ENCODE results near the gene CYBC1.
A peak's percentile ranks its signal among the peaks of the same experiment; 100 is the strongest.
"Not testable (repeated sequence)": the region's sequence is repeated elsewhere in the genome, so short reads cannot be mapped to it uniquely, and the experiment has no call there.

The CYBC1 gene

DNA sequence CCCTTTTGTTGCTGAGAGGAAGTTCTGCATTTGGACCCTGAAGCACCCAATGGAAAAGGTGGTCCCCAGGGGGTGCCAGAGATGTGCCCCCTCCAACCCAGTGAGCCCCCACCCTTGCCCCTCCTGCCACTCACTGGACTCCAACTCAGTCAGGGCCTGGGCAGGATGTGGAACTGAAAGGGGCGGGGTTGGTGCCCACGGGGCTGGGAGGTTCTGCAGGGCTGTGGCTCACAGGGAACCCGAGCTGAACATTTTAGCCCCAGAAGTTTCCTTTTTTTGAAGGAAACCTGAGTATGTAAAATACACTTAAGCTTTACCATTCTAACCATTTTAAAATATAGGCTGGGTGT is 16.4 kb downstream of the CYBC1 start:
- DNase-seq (ENCODE audit: low read depth in 2 of 2) = no peak

DNA sequence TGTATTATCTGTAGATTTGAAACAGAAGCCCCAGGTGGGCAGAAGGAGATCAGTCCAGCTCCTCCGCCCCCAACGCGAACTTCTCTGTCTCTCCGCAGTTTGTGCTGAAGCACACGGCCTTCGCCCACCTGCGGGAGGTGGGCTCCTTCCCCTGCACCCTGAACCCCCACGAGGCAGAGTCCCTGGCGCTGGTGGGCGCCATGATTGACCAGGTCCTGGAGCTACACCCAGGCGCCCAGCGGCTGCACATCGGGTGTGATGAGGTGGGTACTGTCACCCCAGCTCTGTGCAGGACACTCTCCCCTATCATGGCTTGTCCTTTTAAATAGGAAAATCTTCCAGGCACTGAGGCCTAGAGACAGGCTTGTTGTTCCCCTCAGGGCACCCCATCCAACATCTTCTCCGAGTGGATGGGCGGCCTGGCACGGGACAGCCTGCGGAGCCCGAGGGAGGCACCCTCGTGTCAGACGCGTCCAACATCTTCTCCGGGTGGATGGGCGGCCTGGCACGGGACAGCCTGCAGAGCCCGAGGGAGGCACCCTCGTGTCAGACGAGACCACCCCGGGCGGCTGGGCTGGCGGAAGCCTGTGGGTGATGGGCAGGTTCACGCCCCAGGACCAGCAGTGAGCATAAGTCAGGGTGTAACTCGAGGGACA is 16.9 kb downstream of the CYBC1 start:
- DNase-seq (ENCODE audit: low read depth in 2 of 2) = no peak

DNA sequence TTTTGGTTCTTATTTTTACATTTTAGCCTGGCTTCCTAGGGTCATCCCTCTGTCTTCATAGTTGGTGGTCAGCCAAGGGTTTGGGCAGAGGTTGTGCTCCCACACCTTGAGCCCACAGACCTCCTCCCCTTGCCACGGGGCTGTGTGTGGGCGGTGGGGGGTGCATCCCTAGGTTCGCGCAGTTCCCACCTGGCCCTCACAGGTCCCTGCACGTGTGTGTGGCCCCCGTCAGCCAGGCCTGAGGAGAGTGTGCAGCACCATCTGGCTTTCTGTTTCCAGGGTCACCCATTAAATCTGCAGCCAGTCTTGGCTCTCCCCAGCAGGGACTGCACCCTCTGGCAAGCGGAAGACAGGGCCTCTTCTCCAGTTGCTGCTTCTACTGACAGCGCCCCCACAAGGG is 18.5 kb downstream of the CYBC1 start:
- DNase-seq (ENCODE audit: low read depth in 2 of 2) = no peak

DNA sequence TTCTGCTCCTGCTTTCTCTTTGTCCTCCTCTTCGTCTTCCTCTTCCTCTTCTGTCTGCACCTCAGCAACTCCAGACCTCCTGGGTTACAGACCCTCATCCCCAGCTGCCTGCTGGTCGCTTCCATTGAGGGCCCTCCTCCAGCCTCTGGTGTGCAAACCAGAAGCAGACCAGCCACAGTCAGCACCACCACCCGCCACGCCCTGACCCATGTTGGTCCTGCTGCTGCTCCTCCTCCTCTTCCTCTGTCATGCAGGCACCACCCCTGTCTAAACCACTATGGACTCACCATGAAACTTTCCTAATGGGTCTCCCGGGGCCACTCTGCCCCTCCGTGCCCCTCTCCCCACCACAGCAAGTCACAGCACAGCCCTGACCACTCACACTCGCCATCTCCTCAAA is 20.7 kb downstream of the CYBC1 start:
- DNase-seq (ENCODE audit: low read depth in 2 of 2) = no peak

DNA sequence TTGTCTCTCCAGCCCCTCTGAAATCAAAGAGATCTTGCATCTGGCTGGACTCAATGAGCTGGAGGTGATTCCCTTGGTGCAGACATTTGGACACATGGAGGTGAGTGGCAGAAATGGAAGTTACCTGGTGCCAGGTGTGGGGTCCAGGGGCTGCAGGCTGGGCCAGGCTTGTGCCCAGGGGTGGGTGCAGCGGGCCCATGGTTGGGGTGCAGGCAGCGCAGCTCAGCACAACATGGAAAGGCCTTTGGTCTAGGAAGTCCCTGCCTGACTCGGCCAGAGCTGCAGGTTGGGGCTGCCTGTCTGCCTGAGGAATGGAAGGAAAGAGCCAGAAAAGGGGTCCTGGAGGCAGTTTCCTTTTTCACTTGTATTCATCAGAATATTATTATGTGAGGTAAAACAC is 22.0 kb downstream of the CYBC1 start:
- no peak for DNase-seq (ENCODE audit: low read depth in 2 of 2)

DNA sequence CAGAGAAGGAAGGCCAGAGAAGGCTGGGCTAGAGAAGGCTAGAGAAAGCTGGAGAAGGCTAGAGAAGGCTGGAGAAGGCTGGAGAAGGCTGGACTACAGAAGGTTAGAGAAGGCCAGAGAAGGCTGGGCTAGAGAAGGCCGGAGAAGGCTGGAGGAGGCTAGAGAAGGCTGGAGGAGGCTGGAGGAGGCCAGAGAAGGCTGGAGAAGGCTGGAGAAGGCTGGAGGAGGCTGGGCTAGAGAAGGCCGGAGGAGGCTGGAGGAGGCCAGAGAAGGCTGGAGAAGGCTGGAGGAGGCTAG is 25.7 kb downstream of the CYBC1 start:
- DNase-seq (ENCODE audit: low read depth in 2 of 2) = no peak

DNA sequence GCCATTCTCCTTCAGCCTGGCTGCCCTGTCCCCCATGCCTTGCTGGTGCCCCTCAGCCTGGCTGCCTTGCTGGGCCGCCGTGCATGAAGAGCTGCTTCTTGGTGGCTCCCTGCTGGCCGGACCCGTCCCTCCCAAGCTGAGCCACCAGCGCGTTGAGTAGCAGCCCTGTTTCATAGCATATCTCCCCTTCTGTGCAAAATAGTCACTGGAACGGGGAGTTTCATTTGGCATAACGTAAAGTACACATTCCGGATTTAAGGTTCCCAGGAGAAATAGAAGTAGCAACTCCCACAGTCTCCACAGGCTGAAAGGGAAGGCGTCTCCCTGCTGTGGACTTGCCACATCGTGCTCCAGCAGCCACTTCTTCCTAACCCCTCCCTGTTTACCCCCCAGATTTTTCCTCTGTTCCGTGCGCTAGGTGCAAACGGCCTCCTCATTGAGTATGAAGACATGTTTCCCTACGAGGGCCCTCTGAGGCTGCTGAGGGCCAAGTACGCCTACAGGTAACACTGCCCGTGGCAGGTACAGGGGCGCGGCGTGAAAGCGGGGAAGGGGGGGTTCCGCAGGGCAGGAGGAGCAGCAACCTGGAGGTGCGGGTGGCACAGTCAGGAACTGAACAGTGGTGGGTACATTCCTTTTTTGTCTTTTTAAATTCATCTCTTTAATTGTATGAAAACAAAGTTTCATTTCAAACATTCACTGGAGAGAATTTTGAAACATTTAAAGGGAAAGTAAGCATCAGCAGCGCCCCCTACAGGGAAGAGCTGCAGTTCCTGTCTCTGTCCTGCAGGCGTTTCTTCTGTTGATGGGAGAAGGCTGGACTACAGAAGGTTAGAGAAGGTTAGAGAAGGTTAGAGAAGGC is 26.3 kb downstream of the CYBC1 start:
- peak; percentile 47 to 50 for DNase-seq (ENCODE audit: low read depth in 2 of 2)

DNA sequence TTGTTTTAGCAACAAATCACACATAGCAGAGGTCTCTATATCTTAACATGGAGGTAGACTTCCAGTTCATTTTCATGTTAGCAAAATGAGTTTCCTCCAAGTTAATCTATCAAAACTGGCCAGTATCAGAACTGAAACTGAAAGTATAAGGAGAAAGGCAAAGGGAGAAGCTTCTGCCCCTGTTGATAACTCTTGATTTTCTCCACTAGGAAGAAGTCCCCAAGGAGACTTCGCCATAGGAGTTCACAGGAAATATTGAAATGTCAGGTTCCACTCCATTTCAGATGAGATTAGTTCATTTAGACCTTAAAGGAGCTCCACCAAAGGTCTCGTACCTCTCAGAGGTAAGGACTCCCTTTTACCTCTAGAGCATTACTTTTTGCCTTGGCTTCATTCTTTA is 31.0 kb downstream of the CYBC1 start:
- no peak for DNase-seq (ENCODE audit: low read depth in 2 of 2)

DNA sequence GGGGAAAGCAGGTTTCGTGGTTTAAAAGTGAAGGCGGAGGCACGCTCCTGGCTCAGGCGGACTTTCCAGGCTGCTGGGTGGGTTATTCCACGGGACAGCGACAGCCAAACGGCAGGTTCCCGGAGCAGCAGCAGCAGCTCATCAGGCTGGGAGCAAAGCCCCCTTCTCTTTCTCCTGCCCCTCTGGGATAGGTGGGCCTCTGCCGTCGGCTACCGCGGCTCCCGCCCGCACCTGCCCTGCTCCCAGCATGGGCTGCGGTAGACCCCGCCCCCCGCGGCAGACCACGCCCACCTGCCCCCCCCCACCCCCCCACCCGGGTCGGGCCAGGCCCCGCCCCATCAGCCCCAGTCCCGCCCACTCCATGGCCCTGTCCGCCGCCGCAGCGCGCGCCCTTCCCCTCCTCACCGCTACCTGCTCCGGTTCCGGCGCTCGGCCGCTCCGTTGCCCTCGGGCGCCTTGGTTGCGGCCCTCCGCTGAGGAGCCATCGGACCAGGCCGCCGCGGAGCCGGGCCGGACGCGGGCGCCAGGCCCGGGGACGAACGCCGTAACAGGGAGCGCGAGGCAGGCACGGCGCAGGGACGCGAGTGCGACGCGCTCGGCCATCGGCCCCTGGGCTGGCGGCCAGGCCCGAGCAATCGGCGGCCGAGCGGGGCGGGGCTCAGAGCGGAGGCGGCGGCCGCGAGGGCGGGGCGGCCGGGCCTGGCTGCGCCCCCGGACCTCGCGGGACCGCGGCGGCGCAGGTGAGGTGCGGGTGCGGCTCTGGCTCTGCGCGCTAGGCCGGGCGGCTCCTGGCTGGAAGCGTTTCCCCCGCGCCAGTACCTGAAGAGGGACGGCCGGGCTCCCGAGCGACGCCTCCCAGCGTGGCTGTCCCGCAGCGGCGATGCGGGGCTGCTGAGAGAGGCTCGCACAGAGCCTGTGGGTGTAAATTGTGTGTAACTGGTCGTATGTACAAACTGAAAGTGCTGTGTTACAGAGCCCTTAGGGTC is 32.3 kb downstream of the CYBC1 start, which contains the start of the genes HEXD and OGFOD3:
Gene HEXD, plus strand, starts transcription at position 347 of the 986 bp plus-strand sequence. CDS start 1,453 bp downstream, outside the sequence.
Gene OGFOD3, minus strand, starts transcription at position 586 of the 986 bp plus-strand sequence. Its CDS starts 101 bp downstream, at position 485.
- DNase-seq (ENCODE audit: low read depth in 2 of 2) = peak; percentile 67 to 85

DNA sequence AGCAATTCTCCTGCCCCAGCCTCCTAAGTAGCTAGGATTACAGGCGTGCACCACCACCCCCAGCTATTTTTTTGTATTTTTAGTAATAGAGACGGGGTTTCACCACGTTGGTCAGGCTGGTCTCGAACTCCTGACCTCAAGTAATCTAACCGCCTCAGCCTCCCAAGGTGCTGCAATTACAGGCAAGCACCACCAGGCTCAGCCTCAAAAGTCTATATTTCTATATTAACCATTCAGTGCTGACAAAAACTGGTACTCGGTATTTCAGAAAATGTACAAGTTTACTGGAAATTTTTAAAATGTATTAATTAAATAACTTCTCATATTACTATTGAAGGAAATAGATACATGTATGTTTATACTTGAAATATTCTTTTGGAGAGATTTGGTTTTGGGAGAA is 33.8 kb downstream of the CYBC1 start:
- DNase-seq (ENCODE audit: low read depth in 2 of 2) = no peak

DNA sequence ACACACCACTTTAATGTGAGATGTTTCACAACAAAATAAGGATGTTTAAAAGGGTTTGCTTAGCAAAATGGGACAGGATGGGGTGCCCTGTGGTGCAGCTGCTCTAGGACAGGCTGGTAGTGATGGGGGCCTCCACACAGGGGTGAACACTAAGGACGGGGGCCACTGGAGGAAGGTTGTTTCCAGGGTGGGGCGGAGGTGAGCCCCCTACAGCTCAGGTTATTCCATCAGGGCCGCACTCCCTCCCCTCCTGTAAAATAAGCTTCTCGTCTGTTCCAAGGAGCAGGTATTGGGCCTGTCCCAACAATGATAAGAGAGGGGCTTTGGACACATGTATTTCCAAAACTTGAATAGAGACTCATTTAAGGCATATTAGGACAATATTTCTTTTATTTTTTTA is 34.3 kb downstream of the CYBC1 start:
- no peak for DNase-seq (ENCODE audit: low read depth in 2 of 2)

DNA sequence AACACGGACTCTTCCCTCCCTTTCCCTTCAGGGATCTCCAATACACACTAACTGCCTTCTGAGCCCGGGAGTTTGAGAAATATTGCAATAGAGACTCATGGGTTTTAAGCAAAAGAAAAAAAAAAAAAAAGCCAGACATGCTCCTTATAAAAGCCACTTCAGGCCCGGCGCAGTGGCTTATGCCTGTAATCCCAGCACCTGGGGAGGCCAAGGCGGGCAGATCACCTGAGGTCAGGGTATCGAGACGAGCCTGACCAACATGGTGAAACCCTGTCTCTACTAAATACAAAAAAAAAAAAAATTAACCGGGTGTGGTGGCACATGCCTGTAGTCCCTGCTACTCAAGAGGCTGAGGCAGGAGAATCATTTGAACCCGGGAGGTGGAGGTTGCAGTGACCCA is 34.8 kb downstream of the CYBC1 start:
- DNase-seq (ENCODE audit: low read depth in 2 of 2) = no peak

DNA sequence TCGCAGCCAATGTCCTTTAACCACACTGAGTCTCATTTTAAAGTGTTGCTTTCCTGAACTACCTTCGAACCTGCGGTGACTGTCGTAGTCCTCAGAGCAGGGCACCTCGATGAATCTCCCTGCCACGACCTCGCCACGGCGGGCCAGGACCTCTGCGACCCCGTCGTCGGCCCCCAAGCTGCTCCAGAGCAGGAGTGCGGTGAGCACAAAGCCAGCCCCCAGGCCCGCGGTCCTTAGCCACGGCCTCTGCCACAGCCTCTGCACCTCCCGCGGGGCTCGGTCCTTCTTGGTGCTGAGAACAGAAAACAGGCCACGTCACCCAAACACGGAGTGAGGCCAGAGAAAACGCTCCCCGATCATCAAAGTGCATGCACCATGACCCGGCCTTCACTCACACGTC is 35.2 kb downstream of the CYBC1 start:
- DNase-seq (ENCODE audit: low read depth in 2 of 2) = no peak

DNA sequence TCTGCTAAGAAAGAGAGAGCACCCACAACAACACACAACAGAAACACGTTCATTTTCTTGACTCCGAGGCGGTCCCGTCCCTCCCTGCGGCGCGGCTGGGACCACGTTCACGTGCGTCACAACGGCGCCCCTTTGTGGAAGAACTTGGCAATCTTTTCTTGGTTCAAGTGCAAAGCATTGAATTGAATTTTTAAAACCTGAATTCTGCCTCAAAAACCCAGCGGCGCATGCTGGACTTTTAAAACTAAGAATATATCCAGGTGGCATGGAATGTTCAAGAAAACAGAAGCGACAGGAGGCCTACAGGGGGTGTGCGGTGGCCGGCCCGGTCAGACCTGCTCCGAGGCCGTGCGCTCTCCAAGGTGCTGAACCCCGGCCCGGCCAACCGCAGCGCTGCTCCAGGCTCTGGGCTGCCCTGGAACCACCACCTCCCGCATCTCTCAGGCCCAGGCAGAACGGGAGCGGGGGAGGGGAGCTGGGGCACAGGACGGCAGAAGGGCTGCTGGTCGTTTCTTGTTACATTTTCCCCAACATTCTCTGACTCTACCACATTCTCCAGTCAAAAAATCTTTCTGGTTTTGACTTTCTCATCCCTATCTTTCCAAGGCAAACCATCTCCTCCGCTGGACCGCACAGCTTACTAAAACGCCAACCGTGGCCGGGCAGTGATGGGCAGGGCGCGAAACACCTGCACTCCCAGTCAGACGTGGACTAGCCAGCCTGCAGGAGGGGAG is 35.8 kb downstream of the CYBC1 start:
- DNase-seq (ENCODE audit: low read depth in 2 of 2) = peak; percentile 52 to 69

DNA sequence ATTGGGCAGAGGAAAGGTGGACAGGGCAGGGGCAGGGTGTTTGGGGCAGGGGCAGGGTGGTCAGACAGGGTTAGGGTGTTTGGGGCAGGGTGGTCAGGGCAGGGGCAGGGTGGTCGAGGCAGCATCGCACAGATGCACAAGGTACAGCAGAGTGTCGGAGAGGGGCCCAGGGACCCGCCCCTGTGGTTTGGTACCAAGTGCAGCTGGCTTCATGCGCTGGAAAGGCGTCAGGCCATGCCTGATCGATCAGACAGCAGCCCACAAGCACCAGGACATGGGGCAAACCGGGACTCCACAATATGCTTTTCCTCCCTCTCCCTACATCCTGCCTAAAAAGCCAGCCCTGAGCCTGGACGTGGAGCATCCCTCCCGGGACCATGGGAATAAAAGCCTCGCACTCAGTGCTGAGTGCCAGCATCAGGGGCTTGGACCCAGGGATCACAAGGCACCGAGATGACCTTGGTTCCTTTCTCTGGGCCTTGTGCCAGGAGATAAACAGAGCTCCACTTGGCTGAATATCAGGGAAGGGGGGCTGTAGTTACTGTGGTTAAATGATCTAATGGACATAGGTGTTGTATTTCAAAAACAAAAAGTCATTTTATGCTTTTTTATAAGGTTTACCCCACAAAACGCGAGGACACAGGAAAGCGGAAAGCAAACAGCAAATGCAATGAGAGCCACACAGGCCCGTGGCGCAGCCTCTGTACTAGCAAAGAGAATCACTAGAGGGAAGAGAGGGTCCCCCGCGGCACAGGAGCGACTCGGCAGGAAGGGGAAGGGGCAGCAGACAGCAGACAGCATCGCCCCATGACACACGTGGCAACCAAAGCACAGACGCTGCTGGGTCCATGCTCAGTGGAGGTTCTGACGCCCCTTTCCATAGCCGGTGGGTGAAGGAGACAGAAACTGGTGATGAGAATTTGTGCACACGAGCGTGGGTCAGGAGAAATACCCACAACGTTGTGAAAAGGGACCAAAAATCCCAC is 37.7 kb downstream of the CYBC1 start:
- DNase-seq (ENCODE audit: low read depth in 2 of 2) = no peak

DNA sequence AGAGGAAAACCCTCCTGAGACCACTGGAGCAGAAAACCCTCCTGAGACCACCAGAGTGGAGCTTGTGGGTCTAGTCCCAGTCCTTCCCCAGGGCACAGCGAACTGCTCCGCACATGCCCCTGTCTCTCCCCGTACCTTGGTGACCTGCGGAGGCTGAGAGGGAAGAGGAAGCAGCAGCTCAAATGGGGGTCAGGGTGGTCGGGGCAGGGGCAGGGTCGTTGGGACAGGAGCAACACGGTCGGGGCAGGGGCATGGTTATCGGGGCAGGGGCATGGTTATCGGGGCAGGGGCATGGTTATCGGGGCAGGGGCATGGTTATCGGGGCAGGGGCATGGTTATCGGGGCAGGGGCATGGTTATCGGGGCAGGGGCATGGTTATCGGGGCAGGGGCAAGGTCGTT is 38.5 kb downstream of the CYBC1 start:
- not testable (repeated sequence) for DNase-seq (ENCODE audit: low read depth in 2 of 2)

DNA sequence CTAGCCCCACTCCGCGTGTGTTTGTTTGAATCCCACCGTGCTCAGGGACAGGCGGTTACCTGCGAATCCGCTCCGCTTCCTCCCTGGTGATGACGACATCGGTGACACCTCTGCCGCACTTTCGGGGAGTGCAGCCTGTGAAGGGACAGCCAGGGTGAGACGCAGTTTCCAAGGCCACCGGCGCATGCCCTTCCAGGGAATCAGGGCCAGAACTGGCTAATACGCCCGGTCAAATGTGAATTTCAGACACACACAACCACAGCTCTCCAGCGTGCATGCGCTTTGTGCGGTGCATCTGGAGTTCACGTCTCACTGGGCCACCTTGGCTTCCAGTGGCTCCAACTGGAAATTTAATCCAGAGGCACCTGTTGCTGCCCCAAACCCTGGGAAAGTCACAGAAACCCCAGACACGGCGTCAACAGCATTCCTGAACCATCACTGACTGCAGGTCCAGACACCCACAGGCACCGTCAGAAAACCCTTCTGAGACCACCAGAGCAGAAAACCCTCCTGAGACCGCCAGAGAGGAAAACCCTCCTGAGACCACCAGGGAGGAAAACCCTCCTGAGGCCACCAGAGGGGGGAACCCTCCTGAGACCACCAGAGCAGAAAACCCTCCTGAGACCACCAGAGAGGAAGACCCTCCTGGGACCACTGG is 39.0 kb downstream of the CYBC1 start:
- DNase-seq (ENCODE audit: low read depth in 2 of 2) = no peak

DNA sequence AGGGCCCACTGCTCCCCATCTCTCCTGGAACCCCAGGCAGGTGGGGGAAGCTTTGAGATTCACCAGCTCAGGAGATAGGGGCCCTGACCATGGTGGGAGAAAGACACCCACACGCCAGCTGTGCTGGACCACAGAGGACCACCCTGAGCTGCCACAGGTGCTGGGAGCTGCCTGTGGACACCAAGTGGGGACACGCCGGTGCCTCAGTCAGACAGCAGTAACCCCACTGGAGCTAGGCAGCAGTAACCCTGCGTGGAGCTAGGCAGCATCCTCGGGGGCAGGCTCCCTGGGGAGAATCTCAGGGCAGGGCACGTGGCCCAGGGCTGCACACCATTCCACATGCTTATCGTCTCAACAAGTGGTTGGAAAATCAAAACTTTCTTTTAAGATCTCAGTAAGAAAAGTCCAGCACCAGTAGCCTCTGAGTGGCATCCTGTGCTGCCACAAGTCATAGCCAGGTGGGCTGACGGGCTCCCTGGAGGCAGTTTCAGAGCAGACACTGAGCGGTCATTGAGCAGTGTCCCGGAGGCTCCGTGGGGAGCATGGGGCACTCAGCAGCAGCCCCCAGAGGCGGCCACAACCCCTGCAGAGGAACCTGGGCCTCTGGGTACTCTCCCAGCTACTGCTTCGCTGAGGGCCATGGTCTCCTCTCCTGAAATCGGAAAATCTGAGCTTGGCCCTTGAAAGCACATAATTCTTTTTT is 40.4 kb downstream of the CYBC1 start:
- DNase-seq (ENCODE audit: low read depth in 2 of 2) = no peak

DNA sequence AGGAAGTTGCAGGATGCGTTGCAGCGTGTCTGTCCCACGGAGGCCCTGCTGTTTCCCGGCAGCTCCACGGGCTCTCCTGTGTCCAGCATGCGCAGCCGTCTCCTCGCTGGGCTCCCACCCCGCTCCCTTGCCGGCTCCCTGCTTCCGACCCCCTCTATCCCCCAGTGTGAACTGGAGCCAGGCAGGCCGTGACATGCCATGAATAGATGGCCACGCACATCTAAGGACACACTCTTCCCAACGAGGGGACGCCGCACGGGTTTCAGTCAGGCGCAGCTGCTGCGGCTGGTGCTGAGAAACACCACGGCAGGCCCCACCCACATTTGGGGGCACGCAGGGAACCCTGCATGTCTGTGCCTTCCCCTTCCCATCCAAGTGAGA is 41.6 kb downstream of the CYBC1 start:
- DNase-seq (ENCODE audit: low read depth in 2 of 2) = no peak

All from stimulated activated CD8-positive, alpha-beta memory T cell treated with anti-CD3 and anti-CD28 coated beads, Interleukin-2, amount 100 ng/mL, for 48 hours (primary cell).